GM19372 (cell line): ENCODE measurements around the gene MSI2.

Source experiments
- ATAC-seq: cut with Tn5 transposase; IDR thresholded peaks from one replicate; pipeline ENCODE4 v1.9.1; 2021; ENCODE audit warnings: mild to moderate bottlenecking, low read depth, moderate library complexity; ENCODE audit not compliant: unreplicated experiment

MSI2 gene

DNA sequence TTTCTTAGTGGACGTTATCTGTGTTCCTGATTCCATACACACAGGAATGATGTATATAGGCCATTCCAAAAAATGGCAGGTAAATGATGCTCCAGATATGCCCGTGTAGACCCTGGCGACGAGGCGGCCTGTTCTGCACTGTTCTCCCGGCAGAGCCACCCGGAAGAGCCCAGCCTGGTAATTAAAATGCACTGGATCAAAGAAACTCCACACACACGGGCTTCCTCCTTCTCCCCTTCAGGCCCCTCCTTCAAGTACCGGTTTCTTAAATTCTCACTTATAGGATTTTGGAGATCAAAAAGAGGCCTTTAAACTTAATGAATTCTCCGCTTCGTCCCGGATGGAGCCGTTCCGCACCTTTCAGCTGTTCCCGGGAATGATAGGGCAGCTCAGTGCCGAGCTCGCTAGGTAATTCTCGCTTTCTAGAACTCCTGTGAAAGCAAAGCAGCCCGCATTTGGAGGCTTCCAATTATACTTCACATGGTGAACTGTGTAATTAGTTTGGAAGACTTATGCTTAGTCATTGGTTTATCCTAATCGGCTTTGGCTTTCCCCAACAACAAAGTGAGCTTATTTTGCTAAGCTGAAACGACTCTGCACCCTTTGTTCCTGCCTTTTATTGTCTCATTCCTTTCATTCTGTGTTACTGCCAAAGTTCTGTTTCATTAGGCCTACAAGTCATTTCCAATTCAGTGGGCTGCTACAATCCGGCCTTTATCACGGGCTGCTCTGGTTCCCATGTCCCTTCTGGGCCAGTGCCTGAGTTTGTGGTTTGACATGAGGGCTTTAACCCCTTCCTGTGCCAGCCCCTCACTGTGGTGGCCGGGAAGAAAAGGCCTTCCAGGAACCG is 150.0 kb downstream of the MSI2 start:
- ATAC-seq: no peak

DNA sequence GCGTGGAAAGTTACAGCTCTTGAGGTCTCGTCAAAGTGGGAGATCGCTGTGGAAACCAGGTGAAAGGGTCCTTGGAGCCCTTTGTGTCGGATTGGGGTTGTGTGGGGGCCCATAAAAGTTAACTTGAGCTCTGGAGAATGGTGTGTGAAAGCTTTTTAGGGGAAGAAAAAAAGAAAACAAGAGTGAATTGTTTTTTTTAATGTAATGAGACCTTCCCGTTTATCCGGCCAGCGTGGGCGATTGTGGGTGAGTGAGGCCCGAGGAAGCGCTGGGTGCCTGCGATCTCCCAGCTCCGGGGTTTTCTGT is 150.6 kb downstream of the MSI2 start:
- no peak for ATAC-seq

DNA sequence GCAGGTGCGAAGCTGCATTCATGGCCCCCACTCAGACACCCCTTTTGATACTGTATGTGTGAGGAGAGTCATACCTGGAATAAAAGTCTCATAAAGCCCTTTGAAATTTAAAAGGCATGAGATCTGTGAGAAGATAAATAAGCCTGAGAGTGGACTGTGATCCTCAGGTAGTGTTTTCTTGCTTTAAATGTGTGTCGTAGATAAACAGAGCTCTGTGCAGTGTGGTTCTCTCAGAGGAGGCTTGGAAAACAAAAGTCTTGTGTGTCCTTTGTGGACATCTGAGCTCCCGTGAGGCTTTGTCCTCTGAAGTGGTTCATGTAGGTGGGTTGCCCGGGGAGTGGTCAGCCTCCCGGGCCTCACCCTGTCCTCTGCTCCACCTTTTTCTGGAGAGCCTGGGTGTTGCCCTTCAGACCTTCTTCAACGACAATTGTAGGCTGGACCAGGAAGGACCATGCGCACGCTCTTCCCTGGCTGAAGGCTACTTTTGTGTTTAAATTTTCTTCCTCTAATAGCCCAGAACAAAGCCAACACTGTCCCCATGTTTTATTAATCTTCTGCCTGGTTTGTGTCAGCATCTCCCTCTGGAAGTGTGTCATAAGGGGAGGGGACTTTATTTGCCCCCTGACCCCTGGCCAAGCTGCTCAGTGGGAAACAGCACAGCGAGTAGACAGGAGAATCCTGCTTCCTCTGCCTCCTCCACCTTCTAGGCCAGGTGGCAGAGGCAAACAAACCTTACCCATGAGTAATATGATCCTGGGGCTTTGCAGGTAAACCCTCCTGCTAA is 151.2 kb downstream of the MSI2 start:
- ATAC-seq: no peak

DNA sequence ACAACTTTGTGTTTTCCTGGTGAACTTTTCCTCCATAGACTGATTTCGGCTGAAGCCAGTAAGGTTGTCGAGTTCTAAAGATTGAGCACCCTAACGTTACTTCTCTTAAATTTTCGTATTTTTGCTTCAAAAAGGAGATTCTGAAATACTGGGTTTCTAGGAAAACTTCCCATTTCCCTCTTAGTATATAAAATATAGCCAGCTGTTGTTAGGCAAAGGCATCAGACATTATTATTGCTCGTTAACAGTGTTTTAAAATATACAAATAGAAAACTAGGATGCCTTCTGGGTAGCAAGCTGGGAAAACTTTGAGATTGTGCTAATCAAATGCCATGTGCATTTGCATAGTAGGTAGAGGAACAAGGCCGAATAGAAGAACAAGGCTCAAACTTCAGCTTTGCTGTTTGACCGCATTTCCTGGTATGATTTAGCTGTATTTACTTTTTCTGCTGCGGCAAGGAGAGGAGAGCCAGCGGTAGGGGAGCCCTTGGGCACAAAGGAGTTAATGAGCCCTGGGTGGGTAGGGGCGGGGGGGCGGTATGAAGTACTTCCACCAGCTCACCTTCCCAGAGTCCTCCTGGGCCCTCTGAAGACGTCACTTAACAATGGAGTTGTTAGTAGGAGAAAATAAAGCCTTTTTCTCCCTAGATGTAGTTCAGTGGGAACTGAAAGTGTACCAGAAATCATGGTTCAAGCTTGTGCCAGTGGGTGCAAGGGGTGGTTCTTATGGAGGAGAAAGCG is 151.9 kb downstream of the MSI2 start:
- no peak for ATAC-seq

- no peak for ATAC-seq
These were observed 153.8 kb downstream of the MSI2 start for GRCh38 chr17:57410169-57410568.

DNA sequence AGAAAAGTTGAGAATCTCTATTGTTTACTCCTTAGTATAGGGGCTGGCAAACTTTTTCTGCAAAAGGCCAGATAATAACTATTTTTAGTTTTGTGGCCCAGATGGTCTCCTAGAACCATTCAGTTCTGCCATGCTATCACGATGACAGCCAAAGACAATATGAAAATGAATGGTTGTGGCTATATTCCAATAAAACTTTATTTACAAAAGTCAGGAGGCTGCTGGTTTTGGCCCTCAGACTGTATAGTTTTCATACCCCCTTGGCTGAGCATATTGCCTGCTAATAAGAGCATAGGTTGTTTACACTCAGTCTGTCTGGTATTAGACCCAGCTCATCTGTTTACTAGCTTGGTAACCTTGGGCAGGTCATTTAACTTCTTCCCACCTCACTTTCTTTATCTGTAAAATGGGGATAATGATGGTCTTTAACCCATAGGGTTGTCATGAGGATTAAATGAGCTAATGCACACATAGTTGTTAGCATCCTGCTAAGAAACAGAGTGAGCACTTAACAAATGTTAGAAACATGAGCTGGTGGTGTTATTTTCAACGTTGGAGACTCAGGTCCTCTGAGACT is 156.3 kb downstream of the MSI2 start:
- no peak for ATAC-seq

GRCh38 chr17:57413848-57414651 is 157.7 kb downstream of the MSI2 start:
- no peak for ATAC-seq

DNA sequence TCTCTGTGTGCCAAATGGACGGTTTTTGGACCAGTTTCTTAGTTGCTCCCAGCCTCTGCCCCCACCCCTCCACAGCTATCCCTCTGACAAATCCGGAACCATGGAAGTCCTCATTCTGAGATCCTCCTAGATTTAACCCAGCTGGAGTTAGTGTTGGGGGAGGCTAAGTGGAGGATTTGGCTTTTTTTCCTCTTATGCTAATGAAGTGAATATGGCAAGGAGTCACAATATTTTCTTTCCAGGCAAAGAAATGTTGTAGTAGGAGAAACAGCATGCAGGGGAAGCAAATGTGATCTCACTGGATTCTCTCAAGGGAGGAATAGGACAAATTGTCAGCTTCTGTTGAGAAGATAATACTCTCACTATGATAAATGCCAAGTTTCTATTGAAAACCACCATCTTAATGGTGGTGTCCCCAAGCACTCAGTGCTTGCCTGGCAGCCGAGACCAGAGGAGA is 159.5 kb downstream of the MSI2 start:
- ATAC-seq: no peak

DNA sequence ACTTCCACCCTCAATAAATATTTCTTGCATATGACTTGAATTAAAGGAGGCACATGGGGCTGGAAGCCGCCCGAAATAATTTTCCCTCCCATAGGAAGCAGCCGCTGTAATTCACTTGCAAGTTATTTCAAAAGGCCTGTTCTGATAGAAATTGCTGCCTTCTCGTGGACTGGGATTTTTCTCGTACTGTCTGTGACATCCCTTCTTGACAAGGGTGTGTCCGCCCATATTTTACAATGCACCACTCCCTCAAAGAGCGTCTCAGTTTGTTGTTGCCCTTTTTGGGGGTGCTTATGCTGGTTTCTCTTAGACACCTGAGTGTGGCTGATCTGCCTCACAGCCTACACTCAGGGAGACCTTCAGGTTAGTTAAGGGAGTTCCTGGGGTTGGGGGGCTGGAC is 160.0 kb downstream of the MSI2 start:
- ATAC-seq: no peak

DNA sequence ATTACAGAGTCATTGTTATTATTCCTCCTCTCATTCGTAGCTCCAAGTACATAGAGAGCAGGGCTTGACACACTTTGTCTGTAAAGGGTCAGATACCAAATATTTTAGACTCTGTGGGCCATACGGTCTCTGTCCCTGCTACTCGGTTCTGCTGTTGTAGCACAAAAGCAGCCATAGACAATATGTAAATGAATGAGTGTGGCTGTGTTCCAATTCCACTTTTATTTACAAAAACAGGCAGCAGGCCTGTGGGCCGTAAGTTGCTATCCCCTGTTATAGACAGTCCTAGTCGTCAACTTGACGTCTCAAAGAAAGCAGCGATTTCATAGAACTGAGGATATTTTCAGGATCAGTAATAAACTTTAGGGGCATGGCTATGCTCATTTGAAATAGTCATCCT is 161.6 kb downstream of the MSI2 start:
- no peak for ATAC-seq

- no peak for ATAC-seq
These were observed 162.3 kb downstream of the MSI2 start for GRCh38 chr17:57418463-57419246.

DNA sequence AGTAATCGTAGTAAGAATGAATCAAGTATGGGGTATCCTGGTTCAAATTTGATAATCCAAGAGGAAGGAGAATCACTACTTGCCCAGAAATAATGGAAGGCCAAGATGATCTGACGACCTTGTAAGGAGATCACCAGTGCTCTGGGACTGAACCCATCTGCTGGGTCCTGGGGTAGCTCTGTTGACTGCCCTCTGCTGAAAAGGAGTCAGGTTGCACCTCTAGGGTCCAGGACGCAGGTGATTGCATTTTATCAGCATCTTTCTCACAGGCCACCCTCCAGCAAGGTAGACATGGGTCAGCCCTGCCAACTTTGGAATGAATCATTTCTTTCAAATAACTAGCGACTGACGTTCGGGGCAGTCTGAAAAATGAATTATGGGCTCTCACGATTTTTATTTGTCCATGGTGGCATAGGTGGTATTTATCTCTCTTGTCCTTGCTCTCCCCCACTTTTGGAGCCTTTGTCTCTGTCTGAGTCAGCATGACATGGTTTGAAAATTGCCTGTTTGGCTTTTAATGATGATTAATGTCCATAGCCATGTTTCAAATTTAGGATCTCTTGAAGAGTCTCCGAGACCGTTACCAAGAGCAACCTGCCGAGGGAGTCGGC is 163.7 kb downstream of the MSI2 start:
- no peak for ATAC-seq

GRCh38 chr17:57420734-57421717 is 164.7 kb downstream of the MSI2 start:
- ATAC-seq: no peak

DNA sequence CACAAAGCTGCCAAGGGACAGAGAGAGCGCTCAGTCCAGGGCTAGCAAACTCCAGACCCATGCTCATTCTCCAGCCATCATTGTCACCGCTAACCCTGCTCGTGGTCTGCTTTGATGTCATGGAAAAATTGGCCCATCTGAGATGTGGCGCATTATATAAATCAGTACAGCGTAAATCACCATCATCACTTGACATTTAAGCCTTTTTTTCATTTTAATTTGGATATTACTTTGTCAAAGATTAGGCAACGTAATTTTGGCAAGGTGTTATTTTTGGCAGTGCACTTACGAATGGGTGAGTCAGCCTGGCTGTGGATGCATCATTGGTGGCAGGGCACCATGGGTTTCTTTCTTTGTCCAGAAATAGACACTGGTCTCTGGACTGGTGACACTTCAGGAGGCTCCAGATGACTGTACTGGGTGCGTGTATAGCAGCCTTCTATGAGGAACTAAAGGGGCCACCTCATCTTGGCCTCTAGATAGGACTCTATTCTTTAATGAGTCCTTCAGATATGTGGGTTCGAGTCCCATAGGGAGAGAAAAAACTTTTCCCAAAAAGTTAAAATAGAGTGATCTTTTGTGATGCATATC is 166.3 kb downstream of the MSI2 start:
- no peak for ATAC-seq

- no peak for ATAC-seq
These were observed 167.2 kb downstream of the MSI2 start for GRCh38 chr17:57423541-57423940.

GRCh38 chr17:57424273-57424672 is 167.9 kb downstream of the MSI2 start:
- no peak for ATAC-seq

DNA sequence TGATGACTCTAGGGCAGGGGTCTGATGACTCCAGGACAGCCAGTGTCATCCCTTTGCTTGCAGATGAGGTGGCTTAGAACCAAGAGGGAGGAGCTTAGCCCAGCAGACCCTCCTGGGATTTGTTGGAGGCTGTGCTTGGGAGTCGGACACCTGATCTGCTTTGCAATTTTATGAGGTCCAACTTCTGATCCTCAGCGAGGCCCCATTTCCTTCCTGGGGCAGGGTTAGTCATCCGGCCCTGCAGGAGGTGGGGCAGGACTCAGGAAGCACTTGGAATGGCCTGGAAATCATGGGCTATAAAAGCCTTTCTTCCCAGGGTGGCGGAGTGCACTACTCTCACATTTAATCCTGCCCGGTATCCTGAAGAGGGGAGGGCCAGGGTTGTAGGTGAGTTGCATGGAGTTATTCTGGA is 168.5 kb downstream of the MSI2 start:
- no peak for ATAC-seq
